Measurements from ENCODE around the gene GXYLT2. TPM values are rescaled to one million over a fixed set of nuclear protein-coding genes. Genes with fewer than 3 reads are reported as not detected.

GXYLT2 gene
- total RNA-seq, 4 donors from 2014 or later, result 0.72 to 6.8 (median 2.3) TPM

DNA sequence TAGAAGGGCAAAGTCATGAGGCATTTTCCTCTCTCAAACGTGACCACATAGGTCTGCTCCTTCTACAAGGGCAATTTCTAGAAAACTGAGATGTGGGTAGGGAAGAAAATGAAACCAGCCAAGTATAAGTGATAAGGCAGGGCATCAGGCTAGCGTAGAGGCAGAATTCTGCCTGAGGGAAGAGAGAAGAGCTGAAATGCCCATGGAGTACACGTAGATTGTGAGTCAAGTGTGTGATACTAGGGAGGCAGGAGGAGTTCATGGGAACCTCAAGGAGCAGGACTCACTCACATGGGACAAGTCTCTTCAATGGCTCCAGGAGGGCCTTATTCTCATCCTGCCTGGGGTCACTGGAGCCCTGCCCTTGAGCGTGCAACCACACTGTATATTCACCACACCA, 73.9 kb downstream of the GXYLT2 start:
- WGBS, 2 donors, result 79 to 83% methylated on average over 4 of the region's 4 CpGs
- DNase-seq (ENCODE audit: low spot score in 2 of 2), result peak in 1 of 2 donors; percentile 46
- no peak overlapping the region for H3K4me3 ChIP-seq (ENCODE audit: low read depth, poor library complexity, severe bottlenecking)
- TF ChIP-seq, protein P1, sequence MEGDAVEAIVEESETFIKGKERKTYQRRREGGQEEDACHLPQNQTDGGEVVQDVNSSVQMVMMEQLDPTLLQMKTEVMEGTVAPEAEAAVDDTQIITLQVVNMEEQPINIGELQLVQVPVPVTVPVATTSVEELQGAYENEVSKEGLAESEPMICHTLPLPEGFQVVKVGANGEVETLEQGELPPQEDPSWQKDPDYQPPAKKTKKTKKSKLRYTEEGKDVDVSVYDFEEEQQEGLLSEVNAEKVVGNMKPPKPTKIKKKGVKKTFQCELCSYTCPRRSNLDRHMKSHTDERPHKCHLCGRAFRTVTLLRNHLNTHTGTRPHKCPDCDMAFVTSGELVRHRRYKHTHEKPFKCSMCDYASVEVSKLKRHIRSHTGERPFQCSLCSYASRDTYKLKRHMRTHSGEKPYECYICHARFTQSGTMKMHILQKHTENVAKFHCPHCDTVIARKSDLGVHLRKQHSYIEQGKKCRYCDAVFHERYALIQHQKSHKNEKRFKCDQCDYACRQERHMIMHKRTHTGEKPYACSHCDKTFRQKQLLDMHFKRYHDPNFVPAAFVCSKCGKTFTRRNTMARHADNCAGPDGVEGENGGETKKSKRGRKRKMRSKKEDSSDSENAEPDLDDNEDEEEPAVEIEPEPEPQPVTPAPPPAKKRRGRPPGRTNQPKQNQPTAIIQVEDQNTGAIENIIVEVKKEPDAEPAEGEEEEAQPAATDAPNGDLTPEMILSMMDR (IDR thresholded peaks at IDR 0.05), result no peak
- no peak for TF ChIP-seq POLR2A (IDR thresholded peaks at IDR 0.05)
- intact Hi-C loops (cut with DNase I; ENCODE audit: low total_unique reads), result no loop called here

DNA sequence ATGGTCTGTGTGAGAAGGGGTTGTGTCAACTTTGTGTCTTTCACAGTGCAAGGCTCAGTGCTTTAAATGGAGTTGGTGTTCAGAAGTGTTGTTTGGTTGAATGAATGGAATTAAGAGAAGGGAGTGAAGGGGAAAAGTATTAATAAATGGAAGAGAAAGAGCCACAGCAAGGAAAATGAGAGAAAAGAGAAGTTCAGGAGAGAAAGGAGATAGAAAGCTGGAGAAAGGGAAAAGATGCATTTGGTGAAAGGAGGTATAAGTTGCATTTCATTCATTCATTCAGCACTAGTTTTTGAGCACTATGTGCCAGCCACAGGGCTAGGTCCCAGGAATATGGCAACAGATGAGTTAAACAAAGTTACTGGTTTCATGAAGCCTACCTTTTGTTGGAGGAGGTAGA, 74.5 kb downstream of the GXYLT2 start:
- TF ChIP-seq, protein P1 (IDR thresholded peaks at IDR 0.05), result no peak
- TF ChIP-seq POLR2A (IDR thresholded peaks at IDR 0.05), result no peak
- intact Hi-C loops (cut with DNase I; ENCODE audit: low total_unique reads), result no loop called here
- no peak for DNase-seq (ENCODE audit: low spot score in 2 of 2)

DNA sequence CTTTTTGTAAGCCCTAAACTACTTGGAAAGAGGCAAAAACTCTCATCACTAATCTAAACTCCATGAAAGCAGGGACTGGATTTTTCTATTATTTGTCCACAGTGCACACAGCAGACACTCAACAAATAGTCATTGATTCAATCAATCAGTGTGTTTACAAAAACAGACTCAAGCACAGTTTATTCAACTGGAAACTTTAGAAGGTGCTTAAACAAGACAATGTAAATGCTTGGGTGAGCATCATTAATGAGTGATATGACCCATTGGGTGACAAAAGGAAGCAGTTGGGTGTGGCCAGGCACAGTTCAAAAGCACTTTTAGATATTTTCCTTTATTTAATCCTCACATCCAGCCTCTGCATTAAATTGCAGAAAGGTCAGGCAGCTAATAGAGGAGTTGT, 76.8 kb downstream of the GXYLT2 start:
- H3K4me3 ChIP-seq (ENCODE audit: low read depth, poor library complexity, severe bottlenecking), result no peak overlapping the region
- TF ChIP-seq POLR2A (IDR thresholded peaks at IDR 0.05), result no peak
- TF ChIP-seq, protein P1 (IDR thresholded peaks at IDR 0.05), result no peak
- DNase-seq (ENCODE audit: low spot score in 2 of 2), result no peak
- intact Hi-C loops (cut with DNase I; ENCODE audit: low total_unique reads), result no loop called here

More for the DNA sequence above, 74.5 kb downstream of the GXYLT2 start:
- no peak overlapping the region for H3K4me3 ChIP-seq (ENCODE audit: low read depth, poor library complexity, severe bottlenecking)

DNA sequence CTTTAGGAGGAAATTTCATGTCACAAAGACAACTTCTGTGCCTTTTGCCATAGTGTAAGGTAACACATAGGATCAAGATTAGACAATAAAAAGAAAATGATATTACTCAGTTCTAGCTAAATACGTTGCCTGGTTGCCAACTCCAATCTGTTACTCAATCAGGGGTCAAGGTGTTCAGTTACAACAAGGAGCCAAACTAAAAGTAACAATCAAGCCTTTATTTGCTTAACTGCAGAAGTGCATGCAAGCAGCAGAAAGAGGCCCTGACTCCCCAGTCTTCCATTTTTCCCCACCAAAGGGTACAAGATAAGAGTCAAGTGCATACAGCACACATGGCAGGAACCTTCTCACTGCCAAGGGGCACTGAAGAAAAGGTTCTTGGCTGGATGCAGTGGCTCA, 80.4 kb downstream of the GXYLT2 start:
- intact Hi-C loops (cut with DNase I; ENCODE audit: low total_unique reads), result no loop called here
- TF ChIP-seq, protein P1 (IDR thresholded peaks at IDR 0.05), result no peak
- H3K4me3 ChIP-seq (ENCODE audit: low read depth, poor library complexity, severe bottlenecking), result no peak overlapping the region
- DNase-seq (ENCODE audit: low spot score in 2 of 2), result peak in 1 of 2 donors; percentile 57
- 65 to 76% methylated on average over 1 of the region's 1 CpG for WGBS, 2 donors

DNA sequence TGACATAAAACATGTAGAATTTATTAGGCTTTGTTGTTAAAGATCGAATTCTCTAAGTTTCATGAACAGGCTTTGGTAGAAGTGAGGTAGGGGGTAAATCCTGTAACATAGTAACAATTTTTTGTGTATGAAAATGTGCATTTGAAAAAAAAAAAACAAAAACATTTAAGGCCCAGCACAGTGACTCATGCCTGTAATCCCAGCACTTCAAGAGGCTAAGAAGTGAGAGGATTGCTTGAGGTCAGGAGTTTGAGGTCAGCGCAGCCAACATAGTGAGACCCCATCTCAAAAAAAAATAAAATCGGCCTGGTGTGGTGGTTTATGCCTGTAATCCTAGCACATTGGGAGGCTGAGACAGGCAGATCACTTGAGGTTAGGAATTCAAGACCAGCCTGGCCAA, 81.9 kb downstream of the GXYLT2 start:
- no peak for TF ChIP-seq POLR2A (IDR thresholded peaks at IDR 0.05)
- TF ChIP-seq, protein P1 (IDR thresholded peaks at IDR 0.05), result no peak
- DNase-seq (ENCODE audit: low spot score in 2 of 2), result no peak
- 90 to 91% methylated on average over 3 of the region's 3 CpGs for WGBS, 2 donors
- no peak overlapping the region for H3K4me3 ChIP-seq (ENCODE audit: low read depth, poor library complexity, severe bottlenecking)
- intact Hi-C loops (cut with DNase I; ENCODE audit: low total_unique reads), result no loop called here

DNA sequence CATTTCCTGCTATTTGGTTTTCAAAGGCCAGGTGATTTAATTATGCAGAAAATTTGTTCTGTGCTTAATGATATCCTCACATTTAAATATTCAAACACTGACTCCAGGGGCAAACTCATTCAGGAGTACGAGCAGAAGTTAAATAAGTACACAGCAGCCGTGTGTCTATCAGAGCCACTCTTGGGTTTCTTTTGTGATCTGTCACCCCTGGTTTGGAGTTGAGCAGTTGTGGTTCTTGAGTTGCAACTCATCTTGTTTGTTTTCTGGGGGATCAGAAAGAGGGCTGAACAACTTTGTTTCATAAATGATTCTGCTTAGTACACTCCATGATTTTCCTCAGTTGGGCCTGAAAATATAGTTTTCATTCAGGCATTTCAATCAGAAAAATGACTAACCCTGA, 83.1 kb downstream of the GXYLT2 start:
- WGBS, 2 donors, result 95 to 99% methylated on average over 2 of the region's 2 CpGs
- TF ChIP-seq POLR2A (IDR thresholded peaks at IDR 0.05), result no peak
- TF ChIP-seq, protein P1 (IDR thresholded peaks at IDR 0.05), result no peak
- intact Hi-C loops (cut with DNase I; ENCODE audit: low total_unique reads), result no loop called here

More for the DNA sequence above, 83.1 kb downstream of the GXYLT2 start:
- peak in 1 of 2 donors; percentile 5 for DNase-seq (ENCODE audit: low spot score in 2 of 2)
- H3K4me3 ChIP-seq (ENCODE audit: low read depth, poor library complexity, severe bottlenecking), result no peak overlapping the region

Data from lower leg skin (tissue), 4 donors.